Keratinocyte (primary cell): Measurements from ENCODE around the gene DNAAF8. TPM values are rescaled to one million over a fixed set of nuclear protein-coding genes. Genes with fewer than 3 reads are reported as not detected.

Source experiments
- DNase-seq: peaks from one replicate; pipeline ENCODE4 v3.0.0-alpha.2; 2011; ENCODE audit warnings: low read depth, missing footprints, low spot score
- FAIRE-seq: peaks from 2 replicates; lab custom pipeline; 2011; peaks lifted over from hg19 to GRCh38; lab: Jason Lieb, UNC
- H2AFZ ChIP-seq: 2 replicates; pipeline ENCODE4 v1.6.0; 2012; ENCODE audit warnings: low read length, control low read depth, inconsistent platforms; ENCODE audit not compliant: control insufficient read depth
- H3K27ac ChIP-seq: 2 replicates; pipeline ENCODE4 v1.5.1; 2011; ENCODE audit warnings: low read length; ENCODE audit not compliant: control insufficient read depth, insufficient read depth
- H3K27me3 ChIP-seq: 3 replicates; pipeline ENCODE4 v1.6.0; 2011; ENCODE audit warnings: low read length; ENCODE audit not compliant: control insufficient read depth, insufficient read depth; ENCODE audit errors: extremely low read depth
- H3K36me3 ChIP-seq, 2 experiments: 2 replicates in 1 of 2; 3 replicates in 1 of 2; pipeline ENCODE4 v1.5.1; 2011; ENCODE audit warnings: low read length in 2 of 2, mild to moderate bottlenecking in 1 of 2; ENCODE audit not compliant: control insufficient read depth in 2 of 2, insufficient read depth in 2 of 2; ENCODE audit errors: extremely low read depth in 1 of 2
- H3K4me1 ChIP-seq: 3 replicates; pipeline ENCODE4 v1.5.1; 2011; ENCODE audit warnings: low read length; ENCODE audit not compliant: control insufficient read depth, insufficient read depth; ENCODE audit errors: extremely low read depth
- H3K4me2 ChIP-seq: 3 replicates; pipeline ENCODE4 v1.6.0; 2011; ENCODE audit warnings: low read depth, low read length; ENCODE audit not compliant: control insufficient read depth, insufficient read depth; ENCODE audit errors: extremely low read depth
- H3K4me3 ChIP-seq, 3 experiments: fragments of 200-600 bp in 1 of 3; sonication (generic) in 1 of 3; 2 replicates in 2 of 3; 3 replicates in 1 of 3; pipeline ENCODE4 v1.5.1; 2011 to 2016; ENCODE audit warnings: low read length in 3 of 3, mild to moderate bottlenecking in 3 of 3, control low read depth in 2 of 3, inconsistent platforms in 1 of 3, low read depth in 1 of 3, mixed read lengths in 1 of 3, mixed run types in 1 of 3, moderate library complexity in 1 of 3; ENCODE audit not compliant: control insufficient read depth in 2 of 3, insufficient read depth in 2 of 3; ENCODE audit errors: extremely low read depth in 1 of 3
- H3K79me2 ChIP-seq: 2 replicates; pipeline ENCODE4 v1.6.0; 2012; ENCODE audit warnings: low read length; ENCODE audit not compliant: control insufficient read depth, insufficient read depth
- H3K9ac ChIP-seq: 3 replicates; pipeline ENCODE4 v1.6.0; 2011; ENCODE audit warnings: low read length; ENCODE audit not compliant: control insufficient read depth, insufficient read depth; ENCODE audit errors: extremely low read depth
- H3K9me1 ChIP-seq: 3 replicates; pipeline ENCODE4 v1.6.0; 2011; ENCODE audit warnings: low read length; ENCODE audit not compliant: control insufficient read depth, insufficient read depth; ENCODE audit errors: extremely low read depth
- H3K9me3 ChIP-seq: 2 replicates; pipeline ENCODE4 v1.5.1; 2012; ENCODE audit warnings: low read depth, low read length; ENCODE audit not compliant: control insufficient read depth
- H4K20me1 ChIP-seq: 3 replicates; pipeline ENCODE4 v1.6.0; 2011; ENCODE audit warnings: low read length; ENCODE audit not compliant: control insufficient read depth, insufficient read depth; ENCODE audit errors: extremely low read depth
- EZH2 ChIP-seq: IDR thresholded peaks from one replicate; pipeline ENCODE4 v1.6.1; 2012; ENCODE audit warnings: inconsistent platforms, mild to moderate bottlenecking, low read length, moderate library complexity
- dilution Hi-C: fragments of 300-500 bp; cut with MboI; formaldehyde crosslinking; loops from one replicate; pipeline ENCODE4 v1.7.0; 2020; ENCODE audit warnings: low sequenced_read_pairs; ENCODE audit not compliant: extremely low pct_ligation_motif_present
- polyA plus RNA-seq, 5 experiments: library from polyadenylated mRNA; depleted of rRNA in 3 of 5; stranded (reverse) in 3 of 5; stranded (forward) in 1 of 5; unstranded in 1 of 5; fragments of >200 nt; gene quantifications; 1 replicate in 1 of 5; 2 replicates in 3 of 5; 3 replicates in 1 of 5; pipeline versions ENCODE4 v1.2.1 to v1.2.3, GENCODE V29; 2011 to 2012; ENCODE audit warnings: missing spikeins in 2 of 5, low read depth in 1 of 5, low replicate concordance in 1 of 5
- TF ChIP-seq, protein P1 (sequence below), 3 experiments: IDR thresholded peaks in 1 of 3; conservative IDR thresholded peaks in 1 of 3; optimal IDR thresholded peaks in 1 of 3; 2 replicates in 2 of 3; 3 replicates in 1 of 3; pipeline versions ENCODE3 to v1.5.1; 2011; ENCODE audit warnings: low read length in 3 of 3, mild to moderate bottlenecking in 3 of 3, moderate library complexity in 2 of 3, control low read depth in 1 of 3, inconsistent platforms in 1 of 3; ENCODE audit not compliant: insufficient read depth in 2 of 3; ENCODE audit errors: extremely low read depth in 1 of 3

The DNAAF8 gene
- polyA plus RNA-seq, 1 donor (not counting 4 experiments of a cell fraction or from before 2014, with no cell fraction given) = 0.26 TPM

DNA sequence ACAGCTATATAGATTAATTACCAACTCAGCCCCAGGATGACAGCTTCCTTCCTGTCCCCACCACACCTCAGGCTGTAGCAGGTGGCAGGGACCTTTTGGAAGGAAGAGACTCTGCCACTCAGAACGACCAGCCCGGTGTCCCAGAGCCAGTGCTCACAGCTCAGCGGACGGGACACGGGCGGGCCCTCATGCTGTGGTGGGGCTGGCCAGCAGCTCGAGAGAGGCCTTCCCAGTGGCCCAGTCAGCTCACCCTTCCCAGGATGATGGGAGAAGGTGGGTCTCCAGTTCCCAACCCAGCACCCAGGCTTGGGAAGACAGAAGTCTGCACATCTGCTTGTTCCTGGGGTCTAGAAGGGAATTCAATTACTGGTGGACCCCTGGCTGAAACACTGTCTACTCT is 30.4 kb upstream of the DNAAF8 start:
- H3K27ac ChIP-seq = no peak overlapping the region
- no peaks in the 10 kb centered on the region for H3K9me1 ChIP-seq
- H3K9me3 ChIP-seq = no peaks in the 10 kb centered on the region
- H4K20me1 ChIP-seq = no peaks in the 10 kb centered on the region
- TF ChIP-seq, protein P1, sequence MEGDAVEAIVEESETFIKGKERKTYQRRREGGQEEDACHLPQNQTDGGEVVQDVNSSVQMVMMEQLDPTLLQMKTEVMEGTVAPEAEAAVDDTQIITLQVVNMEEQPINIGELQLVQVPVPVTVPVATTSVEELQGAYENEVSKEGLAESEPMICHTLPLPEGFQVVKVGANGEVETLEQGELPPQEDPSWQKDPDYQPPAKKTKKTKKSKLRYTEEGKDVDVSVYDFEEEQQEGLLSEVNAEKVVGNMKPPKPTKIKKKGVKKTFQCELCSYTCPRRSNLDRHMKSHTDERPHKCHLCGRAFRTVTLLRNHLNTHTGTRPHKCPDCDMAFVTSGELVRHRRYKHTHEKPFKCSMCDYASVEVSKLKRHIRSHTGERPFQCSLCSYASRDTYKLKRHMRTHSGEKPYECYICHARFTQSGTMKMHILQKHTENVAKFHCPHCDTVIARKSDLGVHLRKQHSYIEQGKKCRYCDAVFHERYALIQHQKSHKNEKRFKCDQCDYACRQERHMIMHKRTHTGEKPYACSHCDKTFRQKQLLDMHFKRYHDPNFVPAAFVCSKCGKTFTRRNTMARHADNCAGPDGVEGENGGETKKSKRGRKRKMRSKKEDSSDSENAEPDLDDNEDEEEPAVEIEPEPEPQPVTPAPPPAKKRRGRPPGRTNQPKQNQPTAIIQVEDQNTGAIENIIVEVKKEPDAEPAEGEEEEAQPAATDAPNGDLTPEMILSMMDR (optimal IDR thresholded peaks at IDR 0.05 in 1 of 3, IDR thresholded peaks at IDR 0.05 in 1 of 3, conservative IDR thresholded peaks at IDR 0.05 in 1 of 3; ENCODE audit: extremely low read depth in 1 of 3, insufficient read depth in 2 of 3, low read length in 3 of 3) = no peak
- no peak for TF ChIP-seq EZH2
- H3K4me1 ChIP-seq = peaks cover 3% of the 10 kb centered on the region
- no peaks in the 10 kb centered on the region for H3K79me2 ChIP-seq
- no peak overlapping the region for H3K9ac ChIP-seq
- H2AFZ ChIP-seq = no peak overlapping the region
- dilution Hi-C loops = no loop called here
- no peaks in the 10 kb centered on the region for H3K27me3 ChIP-seq
- DNase-seq = no peak
- peaks cover 18 to 29% of the 10 kb centered on the region in 2 experiments for H3K36me3 ChIP-seq
- no peak overlapping the region for H3K4me3 ChIP-seq
- no peak overlapping the region for H3K4me2 ChIP-seq
- FAIRE-seq = no peak

DNA sequence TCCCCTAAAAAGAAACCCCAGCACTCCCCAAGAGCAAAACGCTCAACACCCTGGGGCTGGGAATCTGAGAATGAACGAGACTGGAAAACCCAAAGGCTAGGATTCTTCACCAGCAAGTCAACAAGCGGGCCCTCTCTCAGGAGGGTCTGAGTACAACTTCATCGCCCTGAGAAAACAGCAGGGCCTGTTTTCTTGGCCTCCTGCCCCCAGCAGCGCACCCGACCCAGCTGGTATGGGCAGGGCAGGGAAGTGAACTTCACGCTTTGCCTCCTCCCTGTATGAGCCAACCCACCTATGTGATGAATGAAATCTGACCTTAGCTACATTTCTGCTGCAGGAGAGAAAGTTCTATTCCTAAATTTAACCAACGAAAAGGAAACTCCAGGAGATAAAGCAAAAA is 29.8 kb upstream of the DNAAF8 start:
- peaks cover 14 to 27% of the 10 kb centered on the region in 2 experiments for H3K36me3 ChIP-seq

More for the DNA sequence above, 29.8 kb upstream of the DNAAF8 start:
- H2AFZ ChIP-seq = no peak overlapping the region
- dilution Hi-C loops = no loop called here
- no peak for TF ChIP-seq EZH2
- TF ChIP-seq, protein P1 (optimal IDR thresholded peaks at IDR 0.05 in 1 of 3, IDR thresholded peaks at IDR 0.05 in 1 of 3, conservative IDR thresholded peaks at IDR 0.05 in 1 of 3; ENCODE audit: extremely low read depth in 1 of 3, insufficient read depth in 2 of 3, low read length in 3 of 3) = no peak
- H3K27ac ChIP-seq = no peak overlapping the region
- H3K4me3 ChIP-seq = no peak overlapping the region
- FAIRE-seq = no peak
- H3K9ac ChIP-seq = no peak overlapping the region
- no peaks in the 10 kb centered on the region for H3K27me3 ChIP-seq
- H3K9me3 ChIP-seq = no peaks in the 10 kb centered on the region
- H3K79me2 ChIP-seq = no peaks in the 10 kb centered on the region
- no peak for DNase-seq
- H3K9me1 ChIP-seq = no peaks in the 10 kb centered on the region
- H3K4me2 ChIP-seq = no peak overlapping the region
- no peaks in the 10 kb centered on the region for H4K20me1 ChIP-seq
- peaks cover 3% of the 10 kb centered on the region for H3K4me1 ChIP-seq
